ENCODE measurements around the gene GALNT6.

- TF ChIP-seq CTCF (conservative IDR thresholded peaks at IDR 0.05; ENCODE audit: low read length): no peak
- TF ChIP-seq EZH2phosphoT487 (IDR thresholded peaks at IDR 0.05; ENCODE audit: borderline replicate concordance): no peak
Observed at GRCh38 chr12:51417826-51418225, 26.6 kb upstream of the GALNT6 start.

Measured in Loucy (cell line).